ENCODE results near the gene LITAF. TPM values are rescaled to one million over a fixed set of nuclear protein-coding genes. Genes with fewer than 3 reads are reported as not detected.
A peak's percentile ranks its signal among the peaks of the same experiment; 100 is the strongest.
"Not testable (repeated sequence)": the region's sequence is repeated elsewhere in the genome, so short reads cannot be mapped to it uniquely, and the experiment has no call there.

Gene LITAF
- total RNA-seq, 1 experiment from 2014 or later, result 95.0 TPM

- no peak for DNase-seq (ENCODE audit: low read depth)
These were observed 65.7 kb downstream of the LITAF start for GRCh38 chr16:11521055-11521454.

- DNase-seq (ENCODE audit: low read depth), result no peak
These were observed 66.3 kb downstream of the LITAF start for GRCh38 chr16:11520442-11520841.

- no peak for DNase-seq (ENCODE audit: low read depth)
These were observed 68.8 kb downstream of the LITAF start for GRCh38 chr16:11517961-11518360.

GRCh38 chr16:11515540-11516430, 70.9 kb downstream of the LITAF start:
- DNase-seq (ENCODE audit: low read depth), result no peak

- DNase-seq (ENCODE audit: low read depth), result no peak
These were observed 72.4 kb downstream of the LITAF start for GRCh38 chr16:11514283-11514682.

- DNase-seq (ENCODE audit: low read depth), result not testable (repeated sequence)
These were observed 73.4 kb downstream of the LITAF start for GRCh38 chr16:11513366-11513765.

- DNase-seq (ENCODE audit: low read depth), result no peak
These were observed 74.9 kb downstream of the LITAF start for GRCh38 chr16:11511801-11512200.

GRCh38 chr16:11511328-11511727, 75.4 kb downstream of the LITAF start:
- no peak for DNase-seq (ENCODE audit: low read depth)

- no peak for DNase-seq (ENCODE audit: low read depth)
These were observed 76.3 kb downstream of the LITAF start for GRCh38 chr16:11510178-11510973.

- peak; percentile 68 for DNase-seq (ENCODE audit: low read depth)
These were observed 78.7 kb downstream of the LITAF start for GRCh38 chr16:11507991-11508390.

GRCh38 chr16:11507350-11507749, 79.4 kb downstream of the LITAF start:
- no peak for DNase-seq (ENCODE audit: low read depth)

- DNase-seq (ENCODE audit: low read depth), result no peak
These were observed 79.9 kb downstream of the LITAF start for GRCh38 chr16:11506741-11507305.

- DNase-seq (ENCODE audit: low read depth), result not testable (repeated sequence)
These were observed 82.5 kb downstream of the LITAF start for GRCh38 chr16:11504261-11504660.

- DNase-seq (ENCODE audit: low read depth), result no peak
These were observed 83.2 kb downstream of the LITAF start for GRCh38 chr16:11503566-11503965.

GRCh38 chr16:11502239-11502638, 84.5 kb downstream of the LITAF start:
- DNase-seq (ENCODE audit: low read depth), result no peak

- no peak for DNase-seq (ENCODE audit: low read depth)
These were observed 85.1 kb downstream of the LITAF start for GRCh38 chr16:11501632-11502031.

GRCh38 chr16:11500700-11501346, 85.9 kb downstream of the LITAF start:
- DNase-seq (ENCODE audit: low read depth), result no peak

GRCh38 chr16:11499295-11500089, 87.2 kb downstream of the LITAF start:
- peak; percentile 50 for DNase-seq (ENCODE audit: low read depth)

- no peak for DNase-seq (ENCODE audit: low read depth)
These were observed 88.0 kb downstream of the LITAF start for GRCh38 chr16:11498683-11499082.

- peak; percentile 89 for DNase-seq (ENCODE audit: low read depth)
These were observed 88.8 kb downstream of the LITAF start for GRCh38 chr16:11497851-11498289.
